ENCODE data around the gene CTBP2.

DNA sequence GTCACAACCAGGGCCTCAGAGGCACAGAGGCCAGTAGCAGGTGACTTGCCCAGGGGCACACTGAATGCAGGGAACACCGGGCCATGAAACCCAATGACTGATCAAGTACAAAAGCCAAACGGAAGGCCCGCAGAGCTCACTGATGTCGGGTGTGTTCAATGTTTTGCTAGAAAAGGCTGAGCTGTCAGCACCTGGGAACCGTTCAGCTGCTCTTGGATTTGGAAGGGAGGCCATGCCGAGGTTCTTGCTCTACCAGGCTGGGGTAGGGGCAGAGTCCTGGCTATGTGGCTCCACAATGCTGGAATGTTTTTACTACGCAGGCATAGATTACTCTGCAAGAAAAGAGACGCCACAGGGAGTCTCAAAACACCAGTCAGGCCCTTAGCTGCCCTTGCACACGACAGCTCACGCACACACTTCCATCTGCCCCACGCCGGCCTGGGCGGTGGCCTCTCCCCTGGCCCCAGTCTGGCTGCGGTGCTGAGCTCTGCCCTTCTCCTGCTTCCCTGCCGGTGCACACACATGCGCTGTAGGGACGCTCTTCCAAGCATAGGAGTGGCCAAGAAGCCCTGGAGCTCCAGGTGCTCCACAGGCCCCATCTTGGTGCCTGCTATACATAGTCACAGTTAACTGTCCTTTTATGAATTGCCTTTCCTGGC, 138.5 kb downstream of the CTBP2 start:
- TF ChIP-seq MBD4 (IDR thresholded peaks at IDR 0.05; ENCODE audit: borderline replicate concordance, low read length) (no peak), GABPA (IDR thresholded peaks at IDR 0.05; ENCODE audit: low read depth, low read length) (no peak), GABPA (CRISPR knock-in tag; IDR thresholded peaks at IDR 0.05; ENCODE audit: low read depth) (no peak), JUN (CRISPR knock-in tag; IDR thresholded peaks at IDR 0.05) (no peak), ELF1 (CRISPR knock-in tag; IDR thresholded peaks at IDR 0.05) (no peak)

All from HepG2 (cell line).